ENCODE results near the gene AOX1.
"Not testable (repeated sequence)": the region's sequence is repeated elsewhere in the genome, so short reads cannot be mapped to it uniquely, and the experiment has no call there.

Gene AOX1

DNA sequence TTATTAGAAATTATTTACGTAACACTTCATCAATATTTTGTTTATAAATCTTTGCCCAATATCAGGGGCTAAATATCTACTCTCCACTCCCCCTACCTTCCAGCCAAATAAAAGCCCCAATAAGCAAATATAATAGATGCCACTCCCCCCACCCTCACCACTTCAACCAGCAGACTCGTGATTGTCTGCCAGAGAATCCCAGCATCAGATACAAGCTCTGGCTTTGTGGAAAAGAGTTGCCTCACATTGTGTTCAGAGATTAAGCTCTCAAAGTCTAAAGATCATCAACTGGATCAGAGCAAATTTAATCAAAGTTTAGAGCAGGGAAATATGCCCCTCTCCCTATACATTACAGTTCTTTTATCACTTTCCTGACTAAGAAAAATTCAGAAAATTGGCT lies 39.5 kb downstream of the AOX1 start:
- Histone ChIP-seq H3K27me3 (ENCODE audit: control insufficient read depth, insufficient read depth, low read length, poor library complexity, severe bottlenecking) (no peaks in the 10 kb centered on the region), H3K9me3 (ENCODE audit: control insufficient read depth, low read length) (no peaks in the 10 kb centered on the region), H3K4me1 (ENCODE audit: control insufficient read depth, insufficient read depth, low read length) (no peaks in the 10 kb centered on the region), H3K27ac (ENCODE audit: insufficient read depth, low read depth, low read length, poor library complexity, severe bottlenecking) (no peak overlapping the region), H3K36me3 (ENCODE audit: control insufficient read depth, insufficient read depth, low read length) (no peaks in the 10 kb centered on the region), H3K4me3 (ENCODE audit: insufficient read depth, low read depth, low read length) (no peak overlapping the region)
- 74 to 85% methylated on average over 2 of the region's 2 CpGs for WGBS, 2 experiments

DNA sequence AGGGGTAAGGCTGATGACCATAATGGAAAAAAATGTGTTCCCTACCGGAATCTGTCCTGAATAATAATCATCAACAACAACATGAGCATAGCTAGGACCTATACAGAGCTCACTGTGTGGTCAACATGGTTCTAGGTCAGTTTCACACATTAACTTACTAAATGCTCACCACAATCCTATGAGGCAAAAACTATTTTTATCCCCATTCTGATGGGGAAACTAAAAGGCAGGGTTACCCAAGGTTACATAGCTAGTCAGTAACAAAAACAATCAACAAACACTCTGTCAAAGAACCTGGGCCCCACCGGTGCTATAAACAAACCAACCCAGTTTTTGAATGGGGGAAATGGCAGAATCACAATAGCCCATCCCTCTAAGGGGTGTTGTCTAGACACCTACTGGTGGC lies 40.1 kb downstream of the AOX1 start:
- H3K4me3 ChIP-seq (ENCODE audit: insufficient read depth, low read depth, low read length): no peak overlapping the region
- no peaks in the 10 kb centered on the region for H3K9me3 ChIP-seq (ENCODE audit: control insufficient read depth, low read length)
- H3K4me1 ChIP-seq (ENCODE audit: control insufficient read depth, insufficient read depth, low read length): no peaks in the 10 kb centered on the region
- no peak overlapping the region for H3K27ac ChIP-seq (ENCODE audit: insufficient read depth, low read depth, low read length, poor library complexity, severe bottlenecking)
- WGBS, 2 experiments: 75 to 83% methylated on average over 2 of the region's 2 CpGs
- H3K27me3 ChIP-seq (ENCODE audit: control insufficient read depth, insufficient read depth, low read length, poor library complexity, severe bottlenecking): no peaks in the 10 kb centered on the region
- H3K36me3 ChIP-seq (ENCODE audit: control insufficient read depth, insufficient read depth, low read length): no peaks in the 10 kb centered on the region

DNA sequence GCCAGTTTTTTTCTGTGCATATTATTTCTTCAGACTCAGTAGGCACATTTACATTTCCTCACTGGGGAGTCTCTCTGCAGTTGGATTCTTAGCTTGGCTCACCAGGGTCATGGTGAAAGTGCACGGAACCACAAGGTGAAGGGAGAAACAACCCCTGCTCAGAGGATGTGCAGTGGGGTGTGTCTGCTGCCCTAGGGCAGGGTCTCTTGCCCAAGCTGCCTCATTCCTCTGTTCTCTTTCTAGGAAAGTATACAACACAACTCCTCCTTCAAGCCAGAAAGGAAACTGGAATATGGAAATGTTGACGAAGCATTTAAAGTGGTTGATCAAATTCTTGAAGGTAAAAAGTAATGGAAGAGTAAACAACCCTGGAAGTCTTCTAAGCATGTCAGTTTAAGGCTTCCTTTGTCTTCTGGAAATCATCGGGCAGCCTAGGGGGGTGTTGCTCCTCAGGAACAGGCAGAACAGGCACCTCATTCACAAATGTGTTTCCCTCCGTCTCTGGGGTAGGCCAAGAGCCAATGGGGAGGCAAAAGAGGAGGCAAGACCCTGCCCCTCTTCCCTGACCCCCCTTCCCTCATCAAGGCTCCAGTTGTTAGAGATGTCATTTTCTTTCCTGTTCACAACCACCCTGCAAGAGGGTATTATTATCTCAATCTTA lies 41.4 kb downstream of the AOX1 start:
- Histone ChIP-seq H3K4me1 (ENCODE audit: control insufficient read depth, insufficient read depth, low read length) (no peaks in the 10 kb centered on the region), H3K27ac (ENCODE audit: insufficient read depth, low read depth, low read length, poor library complexity, severe bottlenecking) (peak overlapping the region; percentile 27), H3K9me3 (ENCODE audit: control insufficient read depth, low read length) (no peaks in the 10 kb centered on the region), H3K4me3 (ENCODE audit: insufficient read depth, low read depth, low read length) (no peak overlapping the region), H3K27me3 (ENCODE audit: control insufficient read depth, insufficient read depth, low read length, poor library complexity, severe bottlenecking) (no peaks in the 10 kb centered on the region), H3K36me3 (ENCODE audit: control insufficient read depth, insufficient read depth, low read length) (no peaks in the 10 kb centered on the region)
- 66 to 89% methylated on average over 4 of the region's 4 CpGs for WGBS, 2 experiments

DNA sequence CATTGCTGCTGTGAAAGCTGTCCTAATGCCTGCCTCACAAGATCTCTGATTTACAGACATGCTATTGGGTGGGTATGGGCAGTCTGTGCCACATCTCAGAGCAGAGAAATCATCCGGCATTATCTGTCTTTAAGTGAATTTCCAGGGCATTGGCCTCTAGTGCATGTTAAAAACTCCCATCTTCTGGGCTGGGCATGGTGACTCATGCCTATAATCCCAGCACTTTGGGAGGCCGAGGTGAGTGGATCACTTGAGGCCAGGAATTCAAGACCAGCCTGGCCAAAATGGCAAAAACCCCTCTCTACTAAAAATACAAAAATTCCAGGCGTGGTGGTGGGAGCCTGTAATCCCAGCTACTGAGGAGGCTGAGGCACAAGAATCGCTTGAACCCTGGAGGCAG lies 42.6 kb downstream of the AOX1 start:
- not testable (repeated sequence) for H3K36me3 ChIP-seq (ENCODE audit: control insufficient read depth, insufficient read depth, low read length); H3K4me1 ChIP-seq (ENCODE audit: control insufficient read depth, insufficient read depth, low read length); H3K9me3 ChIP-seq (ENCODE audit: control insufficient read depth, low read length); H3K27me3 ChIP-seq (ENCODE audit: control insufficient read depth, insufficient read depth, low read length, poor library complexity, severe bottlenecking); H3K27ac ChIP-seq (ENCODE audit: insufficient read depth, low read depth, low read length, poor library complexity, severe bottlenecking); H3K4me3 ChIP-seq (ENCODE audit: insufficient read depth, low read depth, low read length)
- WGBS, 2 experiments: 85 to 89% methylated on average over 4 of the region's 4 CpGs

DNA sequence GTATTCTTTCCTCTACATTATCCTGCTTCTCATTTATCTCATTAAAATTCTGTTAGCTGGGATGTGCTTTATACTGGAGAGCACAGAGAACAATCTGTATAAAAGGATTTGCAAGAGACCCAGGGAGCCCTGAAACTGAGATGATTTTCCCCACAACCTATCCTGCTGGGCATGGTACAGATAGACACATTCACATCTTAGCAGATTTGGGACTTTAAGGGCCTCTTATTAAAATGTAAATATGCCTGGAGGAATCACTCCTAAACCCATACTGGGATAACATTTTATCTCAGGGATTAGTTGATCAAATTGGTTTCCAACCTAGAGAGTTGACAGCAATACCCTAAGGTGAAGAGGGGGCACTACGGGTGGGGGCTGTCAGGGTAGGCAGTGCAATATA lies 45.5 kb downstream of the AOX1 start:
- H3K9me3 ChIP-seq (ENCODE audit: control insufficient read depth, low read length): no peaks in the 10 kb centered on the region
- H3K27ac ChIP-seq (ENCODE audit: insufficient read depth, low read depth, low read length, poor library complexity, severe bottlenecking): no peak overlapping the region
- H3K27me3 ChIP-seq (ENCODE audit: control insufficient read depth, insufficient read depth, low read length, poor library complexity, severe bottlenecking): no peaks in the 10 kb centered on the region
- H3K36me3 ChIP-seq (ENCODE audit: control insufficient read depth, insufficient read depth, low read length): no peaks in the 10 kb centered on the region
- WGBS, 2 experiments: 100% methylated on average over 1 of the region's 1 CpG
- H3K4me3 ChIP-seq (ENCODE audit: insufficient read depth, low read depth, low read length): no peak overlapping the region
- H3K4me1 ChIP-seq (ENCODE audit: control insufficient read depth, insufficient read depth, low read length): no peaks in the 10 kb centered on the region

DNA sequence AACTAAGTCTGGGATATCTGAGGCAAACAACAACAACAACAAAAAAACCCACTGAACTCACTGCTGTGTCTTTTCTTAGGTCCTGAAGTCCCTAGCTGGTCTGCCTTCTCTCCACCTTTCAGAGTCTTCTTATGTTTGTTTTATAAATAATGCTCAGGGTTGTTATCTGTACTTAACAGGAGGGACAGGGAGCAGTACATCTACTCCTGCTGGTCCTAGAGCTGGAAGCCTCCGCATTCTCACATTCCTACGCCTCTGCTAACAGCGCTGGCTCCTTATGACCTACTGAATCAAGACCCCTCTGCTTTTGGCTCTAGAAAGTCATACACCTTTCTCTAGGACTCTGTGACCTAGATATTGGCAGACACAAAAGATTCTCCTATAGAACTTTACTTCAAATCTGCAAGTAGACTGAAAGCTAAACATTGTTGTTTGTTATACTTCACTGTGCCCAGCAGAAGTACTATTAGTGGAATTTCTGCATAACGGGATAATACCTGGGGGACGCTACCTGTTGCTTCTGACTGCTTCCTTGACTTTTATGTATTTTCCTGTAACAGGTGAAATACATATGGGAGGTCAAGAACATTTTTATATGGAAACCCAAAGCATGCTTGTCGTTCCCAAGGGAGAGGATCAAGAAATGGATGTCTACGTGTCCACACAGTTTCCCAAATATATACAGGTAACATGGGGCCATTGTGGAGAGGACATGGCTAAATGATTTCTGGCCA lies 48.6 kb downstream of the AOX1 start:
- no peaks in the 10 kb centered on the region for H3K9me3 ChIP-seq (ENCODE audit: control insufficient read depth, low read length)
- H3K4me3 ChIP-seq (ENCODE audit: insufficient read depth, low read depth, low read length): no peak overlapping the region
- WGBS, 2 experiments: 95% methylated on average over 7 of the region's 7 CpGs
- no peaks in the 10 kb centered on the region for H3K4me1 ChIP-seq (ENCODE audit: control insufficient read depth, insufficient read depth, low read length)
- H3K27me3 ChIP-seq (ENCODE audit: control insufficient read depth, insufficient read depth, low read length, poor library complexity, severe bottlenecking): no peaks in the 10 kb centered on the region
- no peak overlapping the region for H3K27ac ChIP-seq (ENCODE audit: insufficient read depth, low read depth, low read length, poor library complexity, severe bottlenecking)
- no peaks in the 10 kb centered on the region for H3K36me3 ChIP-seq (ENCODE audit: control insufficient read depth, insufficient read depth, low read length)

DNA sequence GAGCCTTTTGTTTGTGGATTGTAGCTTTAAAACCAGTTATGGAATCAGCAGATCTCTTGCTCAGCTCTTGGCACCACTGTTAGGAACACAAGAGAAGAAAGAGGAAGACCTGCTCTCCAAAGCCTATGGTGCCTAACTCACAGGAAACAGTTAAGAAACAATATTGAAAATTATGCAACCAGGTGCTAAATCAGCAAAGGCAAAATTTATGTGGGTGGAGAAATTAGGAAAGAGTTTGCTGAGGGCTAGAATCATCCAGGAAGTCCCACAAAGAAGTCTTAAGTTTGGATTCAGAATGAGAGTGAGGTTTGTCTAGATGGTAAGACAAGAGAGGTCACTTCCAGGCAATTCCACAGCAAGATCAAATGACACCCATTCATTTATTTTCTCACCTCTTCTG lies 49.4 kb downstream of the AOX1 start:
- H3K36me3 ChIP-seq (ENCODE audit: control insufficient read depth, insufficient read depth, low read length): no peaks in the 10 kb centered on the region
- no peaks in the 10 kb centered on the region for H3K9me3 ChIP-seq (ENCODE audit: control insufficient read depth, low read length)
- H3K27me3 ChIP-seq (ENCODE audit: control insufficient read depth, insufficient read depth, low read length, poor library complexity, severe bottlenecking): no peaks in the 10 kb centered on the region
- no peak overlapping the region for H3K4me3 ChIP-seq (ENCODE audit: insufficient read depth, low read depth, low read length)
- H3K4me1 ChIP-seq (ENCODE audit: control insufficient read depth, insufficient read depth, low read length): no peaks in the 10 kb centered on the region
- H3K27ac ChIP-seq (ENCODE audit: insufficient read depth, low read depth, low read length, poor library complexity, severe bottlenecking): no peak overlapping the region

DNA sequence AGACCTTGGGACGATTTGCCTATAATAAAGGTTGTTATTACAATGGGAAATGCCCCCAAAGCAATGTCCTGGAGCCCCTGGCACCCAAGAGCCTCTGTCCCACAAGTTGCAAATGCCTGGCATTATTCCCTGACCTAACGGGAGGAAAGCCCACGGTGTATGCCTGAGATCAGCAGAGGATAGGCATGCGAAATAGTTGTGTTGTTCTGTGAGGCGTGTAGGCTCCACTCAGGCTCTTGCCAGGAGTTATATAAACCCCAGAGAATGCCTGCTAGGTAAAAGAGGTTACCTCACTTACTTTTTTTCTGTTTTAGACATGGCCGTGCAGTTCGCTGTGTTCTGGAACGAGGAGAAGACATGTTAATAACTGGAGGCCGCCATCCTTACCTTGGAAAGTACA lies 52.1 kb downstream of the AOX1 start:
- H3K4me1 ChIP-seq (ENCODE audit: control insufficient read depth, insufficient read depth, low read length): no peaks in the 10 kb centered on the region
- no peaks in the 10 kb centered on the region for H3K27me3 ChIP-seq (ENCODE audit: control insufficient read depth, insufficient read depth, low read length, poor library complexity, severe bottlenecking)
- no peak overlapping the region for H3K4me3 ChIP-seq (ENCODE audit: insufficient read depth, low read depth, low read length)
- no peak overlapping the region for H3K27ac ChIP-seq (ENCODE audit: insufficient read depth, low read depth, low read length, poor library complexity, severe bottlenecking)
- H3K9me3 ChIP-seq (ENCODE audit: control insufficient read depth, low read length): no peaks in the 10 kb centered on the region
- WGBS, 2 experiments: 92 to 94% methylated on average over 9 of the region's 9 CpGs
- no peaks in the 10 kb centered on the region for H3K36me3 ChIP-seq (ENCODE audit: control insufficient read depth, insufficient read depth, low read length)

DNA sequence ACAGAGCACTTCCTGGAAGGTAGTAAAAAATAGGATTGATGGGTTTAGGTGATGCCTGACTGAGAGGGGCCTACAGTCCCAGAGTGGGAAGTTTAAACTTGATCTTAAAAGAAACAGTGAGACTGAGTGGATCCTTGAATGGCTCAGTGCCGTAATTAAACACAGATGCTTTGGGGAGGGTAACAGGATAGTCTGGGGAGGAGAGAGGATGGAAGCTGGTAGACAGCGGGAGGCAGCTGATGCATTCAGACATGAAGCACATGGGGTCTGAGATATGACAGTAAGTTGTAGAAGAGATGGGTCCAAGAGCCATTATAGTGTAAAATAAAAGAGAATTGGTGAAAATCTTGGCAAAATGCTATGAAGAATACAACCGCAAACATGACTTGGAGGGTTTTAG lies 54.4 kb downstream of the AOX1 start:
- Histone ChIP-seq H3K4me3 (ENCODE audit: insufficient read depth, low read depth, low read length) (no peak overlapping the region), H3K27me3 (ENCODE audit: control insufficient read depth, insufficient read depth, low read length, poor library complexity, severe bottlenecking) (no peaks in the 10 kb centered on the region), H3K9me3 (ENCODE audit: control insufficient read depth, low read length) (no peaks in the 10 kb centered on the region), H3K36me3 (ENCODE audit: control insufficient read depth, insufficient read depth, low read length) (no peaks in the 10 kb centered on the region), H3K27ac (ENCODE audit: insufficient read depth, low read depth, low read length, poor library complexity, severe bottlenecking) (no peak overlapping the region), H3K4me1 (ENCODE audit: control insufficient read depth, insufficient read depth, low read length) (no peaks in the 10 kb centered on the region)
- 92 to 94% methylated on average over 3 of the region's 3 CpGs for WGBS, 2 experiments

DNA sequence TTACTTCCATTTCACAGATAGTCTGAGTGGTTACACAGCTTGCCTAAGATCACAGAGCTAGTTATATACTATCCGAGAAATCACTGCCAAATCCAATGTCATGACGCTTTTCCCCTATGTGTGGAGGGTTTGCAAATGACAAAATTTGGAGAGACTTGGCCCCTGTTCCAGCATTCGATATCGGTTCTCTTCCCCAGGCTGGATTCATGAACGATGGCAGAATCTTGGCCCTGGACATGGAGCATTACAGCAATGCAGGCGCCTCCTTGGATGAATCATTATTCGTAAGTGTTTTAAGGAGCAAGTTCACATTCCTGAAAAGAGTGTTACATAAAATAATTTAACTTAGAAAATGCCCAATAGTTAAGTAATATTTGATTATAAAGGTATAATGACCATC lies 55.1 kb downstream of the AOX1 start:
- 94 to 96% methylated on average over 7 of the region's 7 CpGs for WGBS, 2 experiments
- H3K36me3 ChIP-seq (ENCODE audit: control insufficient read depth, insufficient read depth, low read length): no peaks in the 10 kb centered on the region
- H3K27me3 ChIP-seq (ENCODE audit: control insufficient read depth, insufficient read depth, low read length, poor library complexity, severe bottlenecking): no peaks in the 10 kb centered on the region
- no peaks in the 10 kb centered on the region for H3K4me1 ChIP-seq (ENCODE audit: control insufficient read depth, insufficient read depth, low read length)
- no peak overlapping the region for H3K27ac ChIP-seq (ENCODE audit: insufficient read depth, low read depth, low read length, poor library complexity, severe bottlenecking)
- H3K4me3 ChIP-seq (ENCODE audit: insufficient read depth, low read depth, low read length): no peak overlapping the region
- H3K9me3 ChIP-seq (ENCODE audit: control insufficient read depth, low read length): no peaks in the 10 kb centered on the region

Data from ectodermal cell (in vitro differentiated cells).